Epithelial cell of prostate (primary cell): Measurements from ENCODE around the gene SRGAP1.
"Not testable (repeated sequence)": the region's sequence is repeated elsewhere in the genome, so short reads cannot be mapped to it uniquely, and the experiment has no call there.

Experiments used
- DNase-seq: peaks from one replicate; pipeline ENCODE4 v3.0.0-alpha.2; 2011; ENCODE audit warnings: low read depth, low spot score
- H3K27ac ChIP-seq: fragments of 450-650 bp; 2 replicates; pipeline ENCODE4 v1.5.1; 2017; ENCODE audit warnings: mild to moderate bottlenecking

The SRGAP1 gene

DNA sequence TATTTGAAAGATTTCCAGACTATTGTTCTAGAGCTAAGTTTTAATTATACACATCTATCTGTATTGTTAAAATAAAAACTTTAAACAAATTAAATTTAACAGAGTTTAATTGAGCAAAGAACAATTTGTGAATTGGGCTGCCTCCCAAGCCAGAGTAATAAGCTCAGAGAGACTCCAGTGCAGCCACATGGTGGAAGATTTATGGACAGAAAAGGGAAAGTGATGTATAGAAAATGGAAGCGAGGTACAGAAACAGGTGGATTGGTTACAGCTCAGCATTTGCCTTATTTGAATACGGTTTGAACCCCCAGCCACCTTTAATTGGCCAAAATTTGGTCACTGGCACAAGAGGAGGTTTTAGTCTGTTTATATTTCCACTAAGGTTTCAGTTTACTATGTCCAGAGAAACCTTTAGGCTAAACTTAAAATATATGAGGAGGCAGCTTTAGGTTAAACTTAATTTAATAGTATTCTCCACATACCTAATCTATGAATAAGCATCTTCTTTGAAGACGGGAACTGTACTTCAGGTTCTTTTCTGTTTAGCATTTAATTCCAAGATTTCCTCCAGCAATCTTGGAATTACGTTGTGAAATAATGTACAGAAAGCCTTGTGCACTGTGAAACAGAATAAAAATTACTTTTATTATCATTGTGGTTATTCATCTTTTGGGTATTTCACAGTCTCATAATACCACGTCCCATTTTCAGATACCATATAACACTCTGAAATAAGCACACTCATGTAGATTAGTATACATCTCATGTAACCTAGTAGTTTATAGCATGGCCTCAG, 19.4 kb downstream of the SRGAP1 start:
- no peak for DNase-seq
- H3K27ac ChIP-seq = no peak overlapping the region

- DNase-seq = no peak
- no peak overlapping the region for H3K27ac ChIP-seq
Observed at GRCh38 chr12:63864454-63864706, 19.9 kb downstream of the SRGAP1 start.

GRCh38 chr12:63865448-63865847, 20.9 kb downstream of the SRGAP1 start:
- no peak overlapping the region for H3K27ac ChIP-seq
- DNase-seq = no peak

GRCh38 chr12:63867053-63867452, 22.6 kb downstream of the SRGAP1 start:
- DNase-seq = no peak
- H3K27ac ChIP-seq = no peak overlapping the region

DNA sequence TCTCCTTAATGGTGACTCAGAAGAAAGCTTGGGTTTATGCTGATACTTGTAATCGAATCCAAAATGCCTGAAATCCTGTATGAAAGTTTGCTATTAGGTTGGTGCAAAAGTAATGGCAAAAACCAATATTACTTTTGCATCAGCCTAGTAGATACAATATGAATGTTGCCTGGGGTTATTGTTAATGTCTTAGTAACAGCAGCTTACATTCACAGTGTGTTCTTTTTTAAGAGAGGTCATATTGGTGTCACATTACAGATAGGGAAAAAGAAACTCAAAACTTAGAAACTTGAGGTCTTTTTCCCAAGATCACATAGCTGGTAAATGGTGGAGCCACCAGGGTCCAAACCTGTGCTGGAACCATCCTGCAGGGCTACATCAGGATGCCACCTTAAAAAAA, 25.2 kb downstream of the SRGAP1 start:
- H3K27ac ChIP-seq = no peak overlapping the region
- no peak for DNase-seq

DNA sequence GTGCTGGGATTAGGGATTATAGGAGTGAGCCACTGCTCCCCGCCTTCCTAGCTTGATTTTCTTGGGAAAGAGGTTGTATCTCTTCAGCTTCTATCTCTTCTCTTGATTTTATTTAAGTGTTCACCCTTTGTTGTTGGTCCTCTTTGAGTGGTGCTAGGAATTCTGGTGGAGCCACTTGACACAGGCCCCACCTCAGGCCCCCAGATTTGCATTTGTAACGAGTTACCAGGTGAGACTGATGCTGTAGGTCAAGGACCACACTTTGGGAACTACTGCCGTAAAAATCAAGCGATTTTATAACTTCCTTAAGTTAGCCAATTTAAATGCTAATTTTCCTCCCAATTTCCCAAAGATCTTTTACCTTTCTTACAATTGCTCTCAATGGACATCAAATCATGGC, 26.3 kb downstream of the SRGAP1 start:
- no peak overlapping the region for H3K27ac ChIP-seq
- DNase-seq = no peak

DNA sequence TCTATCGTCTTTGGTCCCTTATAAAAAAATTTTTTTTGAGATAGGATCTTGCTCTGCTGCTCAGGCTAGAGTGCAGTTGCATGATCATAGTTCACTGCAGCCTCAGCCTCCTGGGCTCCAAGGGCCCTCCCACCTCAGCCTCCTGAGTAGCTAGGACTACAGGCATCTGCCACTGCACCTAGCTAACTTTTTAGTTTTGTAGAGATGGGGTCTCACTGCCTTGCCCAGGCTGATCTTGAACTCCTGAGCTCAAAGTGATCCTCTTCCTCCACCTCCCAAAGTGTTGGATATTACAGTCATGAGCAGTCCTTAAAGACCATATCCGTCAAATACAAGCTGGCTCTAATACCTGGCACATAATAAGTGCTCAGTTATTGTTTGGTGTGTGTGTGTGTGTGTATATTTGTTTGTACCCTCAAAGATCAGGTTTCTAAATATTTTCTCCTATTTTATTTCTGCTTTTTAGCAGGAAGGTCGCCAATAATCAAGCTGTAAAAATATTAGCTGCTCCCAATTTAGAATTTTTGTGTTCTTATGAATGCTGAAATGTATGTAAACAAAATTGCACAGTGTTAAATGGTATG, 30.5 kb downstream of the SRGAP1 start:
- H3K27ac ChIP-seq = no peak overlapping the region
- no peak for DNase-seq

DNA sequence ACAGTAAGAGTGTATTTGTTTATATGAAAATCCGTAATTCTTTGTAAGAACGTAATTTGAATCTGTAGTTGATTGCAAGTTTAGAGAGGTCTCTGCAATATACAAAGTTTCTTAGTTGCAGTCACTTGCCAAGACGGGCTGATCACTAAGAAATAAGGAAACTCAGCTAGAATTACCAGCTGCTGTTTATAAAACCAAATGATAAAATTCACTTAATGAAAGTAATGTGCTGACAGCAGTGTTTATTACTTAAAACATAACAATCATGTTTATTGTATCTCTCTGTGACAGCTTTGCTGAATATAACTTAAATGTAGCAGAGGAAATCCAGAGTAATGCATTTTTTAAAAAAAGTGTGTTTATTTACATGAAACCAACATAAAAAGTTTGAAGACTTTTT, 31.2 kb downstream of the SRGAP1 start:
- H3K27ac ChIP-seq = no peak overlapping the region
- no peak for DNase-seq

GRCh38 chr12:63876980-63877379, 32.5 kb downstream of the SRGAP1 start:
- no peak overlapping the region for H3K27ac ChIP-seq
- no peak for DNase-seq

- no peak overlapping the region for H3K27ac ChIP-seq
- DNase-seq = no peak
Observed at GRCh38 chr12:63877693-63878092, 33.2 kb downstream of the SRGAP1 start.

DNA sequence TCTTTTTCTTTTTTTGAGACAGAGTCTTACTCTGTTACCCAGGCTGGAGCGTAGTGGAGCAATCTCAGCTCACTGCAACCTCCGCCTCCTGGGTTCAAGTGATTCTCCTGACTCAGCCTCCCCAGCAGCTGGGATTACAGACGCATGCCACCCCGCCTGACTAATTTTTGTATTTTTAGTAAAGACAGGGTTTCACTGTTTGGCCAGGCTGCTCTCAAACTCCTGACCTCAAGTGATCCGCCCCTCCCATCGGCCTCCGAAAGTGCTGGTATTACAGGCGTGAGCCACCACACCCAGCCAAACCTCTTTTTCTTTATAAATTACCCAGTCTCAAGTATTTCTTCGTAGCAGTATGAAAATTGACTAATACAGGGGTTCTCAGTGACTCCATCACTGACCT, 35.7 kb downstream of the SRGAP1 start:
- H3K27ac ChIP-seq, DNase-seq: not testable (repeated sequence)

GRCh38 chr12:63880742-63881263, 36.3 kb downstream of the SRGAP1 start:
- DNase-seq = no peak
- H3K27ac ChIP-seq = no peak overlapping the region

DNA sequence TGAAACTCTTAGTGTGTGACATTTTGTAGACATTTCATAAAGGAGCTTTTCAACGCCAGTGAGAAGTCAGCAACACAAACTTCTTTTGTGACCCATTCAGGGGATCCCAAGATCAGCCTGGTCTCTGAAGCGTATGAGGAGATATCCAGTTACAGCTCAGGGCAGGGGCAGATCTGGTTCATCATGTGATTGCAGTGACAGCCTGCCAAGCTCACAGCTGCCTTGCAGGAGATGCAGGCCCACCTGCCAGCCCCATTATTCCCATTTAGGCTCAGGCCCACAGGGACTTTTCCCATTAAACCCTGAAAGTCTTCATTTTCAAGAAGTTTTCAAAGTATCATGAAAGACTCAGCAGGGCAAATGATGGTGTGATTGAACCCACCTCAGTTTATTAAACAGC, 38.3 kb downstream of the SRGAP1 start:
- DNase-seq = no peak
- no peak overlapping the region for H3K27ac ChIP-seq

DNA sequence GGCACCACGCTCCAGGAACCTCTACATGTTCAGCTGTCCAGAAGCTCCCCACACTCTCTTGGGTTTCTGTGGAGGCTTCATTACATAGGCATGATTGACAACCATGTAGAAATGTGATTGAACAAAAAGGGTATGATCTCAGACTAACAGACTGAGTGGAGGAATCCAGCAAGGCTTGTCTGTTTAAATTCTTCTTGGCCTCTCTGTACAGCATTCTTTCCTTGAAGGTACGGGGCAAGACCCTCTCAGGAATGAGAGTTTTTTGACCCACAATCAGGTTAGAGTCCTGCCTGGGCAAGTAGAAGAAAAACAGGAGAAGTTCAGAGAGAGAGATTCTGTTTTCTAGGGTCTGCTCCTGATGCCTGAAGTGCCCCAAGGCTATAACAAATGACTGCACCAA, 40.9 kb downstream of the SRGAP1 start:
- no peak for DNase-seq
- H3K27ac ChIP-seq = no peak overlapping the region

GRCh38 chr12:63888908-63889635, 44.6 kb downstream of the SRGAP1 start:
- no peak for DNase-seq
- H3K27ac ChIP-seq = no peak overlapping the region

- no peak for DNase-seq
- H3K27ac ChIP-seq = no peak overlapping the region
Observed at GRCh38 chr12:63889721-63890509, 45.4 kb downstream of the SRGAP1 start.

- no peak overlapping the region for H3K27ac ChIP-seq
- DNase-seq = no peak
Observed at GRCh38 chr12:63893170-63893569, 48.7 kb downstream of the SRGAP1 start.

DNA sequence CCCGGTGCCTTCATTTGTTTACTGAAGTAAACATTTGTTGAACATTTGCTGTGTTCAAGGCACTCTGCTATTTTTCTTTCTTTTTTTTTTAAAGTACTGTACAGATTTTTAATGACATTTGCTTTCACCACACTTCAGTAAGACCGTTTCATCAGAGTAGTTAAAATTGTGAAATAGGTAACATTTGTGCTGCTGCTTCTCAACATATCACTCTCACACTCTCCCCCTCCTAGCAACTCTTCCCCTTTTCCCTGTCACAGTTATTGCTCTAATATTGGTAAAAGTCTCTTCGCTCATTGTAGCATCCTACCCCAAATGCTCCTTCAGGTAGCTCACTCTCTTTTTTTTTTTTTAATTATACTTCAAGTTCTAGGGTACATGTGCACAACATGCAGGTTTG, 49.6 kb downstream of the SRGAP1 start:
- H3K27ac ChIP-seq = no peak overlapping the region
- no peak for DNase-seq

DNA sequence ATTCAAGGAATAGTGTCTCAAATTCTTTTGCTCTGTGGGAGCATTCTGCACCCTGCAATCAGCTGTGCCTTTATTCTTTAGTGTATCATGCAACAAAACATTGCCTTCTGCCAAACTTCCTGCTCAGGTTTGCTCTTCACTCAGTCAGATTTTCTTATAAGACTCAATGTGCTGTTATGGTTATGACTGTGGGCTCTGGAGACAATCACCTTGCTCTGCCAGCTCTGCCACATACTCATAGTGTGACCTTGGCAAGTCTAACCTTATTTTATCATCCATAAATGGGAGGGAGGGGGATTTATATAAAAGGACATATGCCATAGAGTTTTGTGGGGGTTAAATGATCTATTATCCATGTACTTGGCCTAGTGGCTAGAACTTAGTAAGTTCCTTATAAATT, 51.3 kb downstream of the SRGAP1 start:
- H3K27ac ChIP-seq = no peak overlapping the region
- DNase-seq = no peak

- DNase-seq = no peak
- no peak overlapping the region for H3K27ac ChIP-seq
Observed at GRCh38 chr12:63897931-63898330, 53.4 kb downstream of the SRGAP1 start.
